GM12892 (cell line): Measurements from ENCODE around the gene GAS7.

Source experiments
- POLR2A ChIP-seq: IDR thresholded peaks from 2 replicates; pipeline ENCODE4 v1.6.1; 2011; ENCODE audit warnings: low read depth, low read length, control low read depth
- POLR2AphosphoS5 ChIP-seq: IDR thresholded peaks from 2 replicates; pipeline ENCODE4 v1.6.1; 2011; ENCODE audit warnings: low read depth, low read length, control low read depth
- TAF1 ChIP-seq: IDR thresholded peaks from 2 replicates; pipeline ENCODE4 v1.6.1; 2011; ENCODE audit warnings: low read depth, mild to moderate bottlenecking, control low read depth, low read length, borderline replicate concordance

- TF ChIP-seq TAF1 (no peak), POLR2A (no peak), POLR2AphosphoS5 (no peak)
These were observed 105.8 kb downstream of the GAS7 start for GRCh38 chr17:10092595-10092994.
